Endothelial cell of umbilical vein (primary cell): Measurements from ENCODE around the gene AKAP1. TPM values are rescaled to one million over a fixed set of nuclear protein-coding genes. Genes with fewer than 3 reads are reported as not detected.
A peak's percentile ranks its signal among the peaks of the same experiment; 100 is the strongest.

Source experiments
- BruUV-seq: library from RNA; stranded (reverse); fragments of 400-500 nt; replicated peaks from 2 replicates; lab custom pipeline; 2021; lab: Mats Ljungman, UMichigan
- CTCF ChIA-PET: fragments of 300-600, 350-600 bp; sonication (Branson Sonifier 250); formaldehyde crosslinking; loops from one replicate; lab custom pipeline; 2021; ENCODE audit warnings: antibody characterized with exemption, inconsistent platforms; lab: Charles Lee
- POLR2A ChIA-PET: fragments of 300-600, 350-600 bp; sonication (Branson Sonifier 250); formaldehyde crosslinking; loops from one replicate; lab custom pipeline; 2021; ENCODE audit warnings: antibody characterized with exemption, inconsistent platforms; lab: Charles Lee
- DNase-seq: peaks from one replicate; pipeline ENCODE4 v3.0.0-alpha.2; 2011; ENCODE audit warnings: low read depth, low spot score
- FAIRE-seq: peaks from 2 replicates; lab custom pipeline; 2011; peaks lifted over from hg19 to GRCh38; lab: Jason Lieb, UNC
- H2AFZ ChIP-seq: 2 replicates; pipeline ENCODE4 v1.6.0; 2012; ENCODE audit warnings: low read depth, low read length, control low read depth, inconsistent platforms
- H3K27ac ChIP-seq: 2 replicates; pipeline ENCODE4 v1.5.1; 2011; ENCODE audit warnings: low read depth, mild to moderate bottlenecking, control low read depth, low read length, moderate library complexity; ENCODE audit not compliant: insufficient read depth
- H3K27me3 ChIP-seq, 2 experiments: 2 replicates each; pipeline versions ENCODE4 v1.6.0 to v1.6.1; 2011; ENCODE audit warnings: low read length in 2 of 2, mixed read lengths in 1 of 2; ENCODE audit not compliant: control insufficient read depth in 2 of 2, insufficient read depth in 2 of 2
- H3K36me3 ChIP-seq, 2 experiments: 2 replicates in 1 of 2; 3 replicates in 1 of 2; pipeline ENCODE4 v1.5.1; 2011; ENCODE audit warnings: low read length in 2 of 2, mild to moderate bottlenecking in 1 of 2, moderate library complexity in 1 of 2; ENCODE audit not compliant: control insufficient read depth in 2 of 2, insufficient read depth in 2 of 2; ENCODE audit errors: extremely low read depth in 1 of 2
- H3K4me1 ChIP-seq: 3 replicates; pipeline ENCODE4 v1.5.1; 2011; ENCODE audit warnings: mild to moderate bottlenecking, low read length; ENCODE audit not compliant: control insufficient read depth, insufficient read depth; ENCODE audit errors: extremely low read depth
- H3K4me2 ChIP-seq: 2 replicates; pipeline ENCODE4 v1.6.1; 2011; ENCODE audit warnings: low read length, control low read depth, mixed read lengths; ENCODE audit not compliant: insufficient read depth
- H3K4me3 ChIP-seq, 3 experiments: fragments of 200-600 bp in 1 of 3; sonication (generic), shearing (Covaris generic) in 1 of 3; replicated peaks in 1 of 3; 2 replicates each; pipeline ENCODE4 v1.5.1; 2011 to 2016; ENCODE audit warnings: control low read depth in 3 of 3, low read length in 3 of 3, mild to moderate bottlenecking in 2 of 3, inconsistent platforms in 1 of 3, low read depth in 1 of 3, moderate library complexity in 1 of 3; ENCODE audit not compliant: insufficient read depth in 1 of 3
- H3K79me2 ChIP-seq: 2 replicates; pipeline ENCODE4 v1.6.0; 2012; ENCODE audit warnings: low read length, inconsistent platforms; ENCODE audit not compliant: control insufficient read depth, insufficient read depth
- H3K9ac ChIP-seq: replicated peaks from 2 replicates; pipeline ENCODE3; 2011; ENCODE audit warnings: low read length, control low read depth; ENCODE audit not compliant: insufficient read depth; ENCODE audit errors: extremely low read depth
- H3K9me1 ChIP-seq: replicated peaks from 3 replicates; pipeline ENCODE4 v1.6.0; 2011; ENCODE audit warnings: mild to moderate bottlenecking, low read length; ENCODE audit not compliant: control insufficient read depth, insufficient read depth; ENCODE audit errors: extremely low read depth
- H3K9me3 ChIP-seq: replicated peaks from 2 replicates; pipeline ENCODE4 v1.5.1; 2012; ENCODE audit warnings: low read length, inconsistent platforms; ENCODE audit not compliant: control insufficient read depth, insufficient read depth
- H4K20me1 ChIP-seq: replicated peaks from 2 replicates; pipeline ENCODE3; 2011; ENCODE audit warnings: mild to moderate bottlenecking, low read length; ENCODE audit not compliant: control insufficient read depth, insufficient read depth; ENCODE audit errors: extremely low read depth
- EZH2 ChIP-seq: IDR thresholded peaks from 2 replicates; pipeline ENCODE4 v1.6.1; 2012; ENCODE audit warnings: borderline replicate concordance, low read depth, mild to moderate bottlenecking, moderate library complexity, low read length, inconsistent platforms; ENCODE audit not compliant: severe bottlenecking
- FOS ChIP-seq: IDR thresholded peaks from 2 replicates; pipeline ENCODE4 v1.6.1; 2011; ENCODE audit warnings: mild to moderate bottlenecking, low read length, moderate library complexity, borderline replicate concordance; ENCODE audit not compliant: insufficient read depth
- GATA2 ChIP-seq: IDR thresholded peaks from 2 replicates; pipeline ENCODE4 v1.7.0; 2011; ENCODE audit warnings: low read depth, mild to moderate bottlenecking, moderate library complexity, mixed read lengths, low read length; ENCODE audit not compliant: insufficient read length, insufficient read depth
- JUN ChIP-seq: IDR thresholded peaks from 2 replicates; pipeline ENCODE4 v1.6.1; 2011; ENCODE audit warnings: borderline replicate concordance, low read depth; ENCODE audit not compliant: insufficient read length, insufficient read depth
- MYC ChIP-seq: IDR thresholded peaks from one replicate; pipeline ENCODE4 v1.6.1; 2011; ENCODE audit warnings: mild to moderate bottlenecking, low read depth, low read length
- POLR2A ChIP-seq: IDR thresholded peaks from 2 replicates; pipeline ENCODE4 v1.6.1; 2012; ENCODE audit warnings: low read depth, mild to moderate bottlenecking, control low read depth, low read length
- POLR2AphosphoS5 ChIP-seq: IDR thresholded peaks from 2 replicates; pipeline ENCODE4 v1.6.1; 2012; ENCODE audit warnings: low read depth, mild to moderate bottlenecking, control low read depth, low read length, moderate library complexity; ENCODE audit not compliant: insufficient read depth
- dilution Hi-C: fragments of 300-500 bp; cut with MboI; formaldehyde crosslinking; loops from one replicate; pipeline ENCODE4 v1.15.0; 2019; ENCODE audit warnings: low sequenced_read_pairs; ENCODE audit not compliant: extremely low pct_ligation_motif_present
- intact Hi-C: fragments of 100-400 bp; cut with micrococcal nuclease; formaldehyde crosslinking; loops from one replicate; pipeline ENCODE4 v1.10.0; 2022
- polyA plus RNA-seq, 4 experiments: library from polyadenylated mRNA; depleted of rRNA in 3 of 4; stranded (reverse) in 3 of 4; unstranded in 1 of 4; fragments of >200 nt; gene quantifications; 2 replicates each; pipeline versions ENCODE4 v1.2.1 to v1.2.3, GENCODE V29; 2011 to 2012; ENCODE audit warnings: missing spikeins in 1 of 4
- total RNA-seq: library from RNA; stranded (reverse); gene quantifications from 2 replicates; pipeline ENCODE4 v1.2.3, GENCODE V29; 2021
- TF ChIP-seq, protein P1 (sequence below), 2 donors: IDR thresholded peaks; 1 replicate in 1 of 2; 2 replicates in 1 of 2; pipeline ENCODE4 v1.5.1; 2011; ENCODE audit warnings: low read length in 2 of 2, mild to moderate bottlenecking in 2 of 2, moderate library complexity in 2 of 2, control low read depth in 1 of 2, inconsistent platforms in 1 of 2, low read depth in 1 of 2; ENCODE audit not compliant: insufficient read depth in 1 of 2; ENCODE audit errors: extremely low read depth in 1 of 2
- TF ChIP-seq, protein P2 (sequence below): IDR thresholded peaks from 2 replicates; pipeline ENCODE4 v1.6.1; 2011; ENCODE audit not compliant: insufficient read depth, insufficient read length

AKAP1 gene
- total and polyA plus RNA-seq, 2 donors (not counting 3 experiments of a cell fraction or from before 2014, with no cell fraction given): 20.9 to 27.7 TPM

DNA sequence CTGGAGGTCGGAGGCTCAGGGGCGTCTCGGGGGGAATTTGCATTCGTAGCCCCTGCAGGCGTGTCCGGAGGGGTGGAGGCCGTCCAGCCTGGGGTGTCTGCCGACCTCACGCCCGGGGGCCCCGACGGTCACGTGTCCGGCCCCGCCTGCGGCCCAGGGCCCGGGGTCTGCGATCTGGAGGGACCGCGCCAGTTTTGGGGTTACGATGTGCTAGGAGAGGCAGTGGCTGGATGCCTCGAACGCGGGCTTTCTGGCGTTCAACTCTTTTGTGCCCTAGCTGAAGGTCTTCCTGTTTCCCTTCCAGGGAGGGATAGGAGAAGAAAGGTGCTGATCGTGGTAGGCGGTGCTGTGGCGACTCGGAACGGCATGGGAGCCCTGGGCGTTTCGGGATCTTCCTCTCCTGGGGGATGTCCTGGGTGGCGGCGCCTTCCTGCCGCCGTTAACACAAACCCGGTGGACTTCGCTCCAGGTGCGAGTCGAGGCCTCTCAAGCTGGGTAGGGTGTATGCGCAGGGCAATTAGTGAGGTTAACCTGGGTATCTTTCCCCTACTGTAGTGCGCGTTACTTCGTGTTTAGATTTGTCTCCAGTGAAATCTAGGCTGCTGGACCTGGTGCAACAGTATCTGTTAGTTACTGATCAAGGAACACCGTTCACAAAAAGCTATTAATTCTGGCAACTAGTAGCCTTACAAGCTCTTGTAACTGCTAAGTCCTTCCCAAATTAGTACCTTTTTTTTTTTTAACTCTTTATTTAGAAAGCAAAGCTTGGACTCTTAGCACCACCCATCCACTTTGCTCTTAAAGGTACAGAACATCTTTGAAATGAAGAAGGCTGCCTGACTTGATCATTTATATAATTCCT, 1.3 kb downstream of the AKAP1 start:
- dilution Hi-C loops: no loop called here
- peaks cover 24% of the 10 kb centered on the region for H3K79me2 ChIP-seq
- peak overlapping the region; percentile 56 for H3K4me2 ChIP-seq
- peak overlapping the region; percentile 45 to 87 (median 53) for H3K4me3 ChIP-seq
- H3K9me1 ChIP-seq: no peaks in the 10 kb centered on the region
- H3K36me3 ChIP-seq: no peaks in the 10 kb centered on the region
- no TSS peak for BruUV-seq
- CTCF ChIA-PET: interaction anchor here (1.2 kb wide), 1 partner anchor 157 kb away, joined by 4 read pairs; no protein-coding TSS in a partner anchor
- DNase-seq: peak; percentile 33
- intact Hi-C loops: loop anchor here (1.0 to 10.0 kb wide), 3 partner anchors 28 to 1439 kb away; partner anchors contain the start of gene SCPEP1
- H4K20me1 ChIP-seq: no peaks in the 10 kb centered on the region
- H3K27me3 ChIP-seq: no peaks in the 10 kb centered on the region
- TF ChIP-seq JUN (no peak), EZH2 (no peak), FOS (no peak), POLR2AphosphoS5 (no peak), MYC (no peak), GATA2 (no peak), POLR2A (no peak)
- TF ChIP-seq, protein P1, sequence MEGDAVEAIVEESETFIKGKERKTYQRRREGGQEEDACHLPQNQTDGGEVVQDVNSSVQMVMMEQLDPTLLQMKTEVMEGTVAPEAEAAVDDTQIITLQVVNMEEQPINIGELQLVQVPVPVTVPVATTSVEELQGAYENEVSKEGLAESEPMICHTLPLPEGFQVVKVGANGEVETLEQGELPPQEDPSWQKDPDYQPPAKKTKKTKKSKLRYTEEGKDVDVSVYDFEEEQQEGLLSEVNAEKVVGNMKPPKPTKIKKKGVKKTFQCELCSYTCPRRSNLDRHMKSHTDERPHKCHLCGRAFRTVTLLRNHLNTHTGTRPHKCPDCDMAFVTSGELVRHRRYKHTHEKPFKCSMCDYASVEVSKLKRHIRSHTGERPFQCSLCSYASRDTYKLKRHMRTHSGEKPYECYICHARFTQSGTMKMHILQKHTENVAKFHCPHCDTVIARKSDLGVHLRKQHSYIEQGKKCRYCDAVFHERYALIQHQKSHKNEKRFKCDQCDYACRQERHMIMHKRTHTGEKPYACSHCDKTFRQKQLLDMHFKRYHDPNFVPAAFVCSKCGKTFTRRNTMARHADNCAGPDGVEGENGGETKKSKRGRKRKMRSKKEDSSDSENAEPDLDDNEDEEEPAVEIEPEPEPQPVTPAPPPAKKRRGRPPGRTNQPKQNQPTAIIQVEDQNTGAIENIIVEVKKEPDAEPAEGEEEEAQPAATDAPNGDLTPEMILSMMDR (IDR thresholded peaks at IDR 0.05; ENCODE audit: extremely low read depth in 1 of 2, insufficient read depth in 1 of 2, low read depth in 1 of 2, low read length in 2 of 2): no peak
- TF ChIP-seq, protein P2, sequence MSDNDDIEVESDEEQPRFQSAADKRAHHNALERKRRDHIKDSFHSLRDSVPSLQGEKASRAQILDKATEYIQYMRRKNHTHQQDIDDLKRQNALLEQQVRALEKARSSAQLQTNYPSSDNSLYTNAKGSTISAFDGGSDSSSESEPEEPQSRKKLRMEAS: no peak
- H3K27ac ChIP-seq: no peak overlapping the region
- FAIRE-seq: no peak
- H2AFZ ChIP-seq: peak overlapping the region; percentile 56
- H3K4me1 ChIP-seq: peaks cover 8% of the 10 kb centered on the region
- H3K9me3 ChIP-seq: no peaks in the 10 kb centered on the region
- POLR2A ChIA-PET: no interaction called here
- H3K9ac ChIP-seq: peak overlapping the region; percentile 22
